Panc1 (cell line): ENCODE results near the gene CDK5RAP2. TPM values are rescaled to one million over a fixed set of nuclear protein-coding genes. Genes with fewer than 3 reads are reported as not detected.

ENCODE experiments used
- ATAC-seq: fragments of 200-7000 bp; cut with Tn5 transposase; 2 replicates; pipeline ENCODE4 v1.9.1; 2020; ENCODE audit warnings: mild to moderate bottlenecking, moderate library complexity
- BruUV-seq: library from RNA; stranded (reverse); fragments of 400-500 nt; replicated peaks from 2 replicates; lab custom pipeline; 2021; lab: Mats Ljungman, UMichigan
- CTCF ChIA-PET: fragments of 300-600 bp; sonication (Branson Sonifier 250); formaldehyde crosslinking; loops from one replicate; lab custom pipeline; 2022; ENCODE audit warnings: antibody characterized with exemption; lab: Charles Lee
- POLR2A ChIA-PET: fragments of 300-600 bp; sonication (Branson Sonifier 250); formaldehyde crosslinking; loops from one replicate; lab custom pipeline; 2022; ENCODE audit warnings: antibody characterized with exemption; lab: Charles Lee
- DNase-seq: peaks from one replicate; pipeline ENCODE4 v3.0.0-alpha.2; 2010; ENCODE audit warnings: low read depth, low spot score
- H3K27ac ChIP-seq: 2 replicates; pipeline ENCODE4 v1.5.1; 2011; ENCODE audit warnings: mild to moderate bottlenecking, low read length, inconsistent platforms
- H3K27me3 ChIP-seq: fragments of 200-500 bp; sonication (Bioruptor generic); 2 replicates; pipeline ENCODE4 v1.6.0; 2014; ENCODE audit warnings: low read length, inconsistent platforms; ENCODE audit not compliant: control insufficient read depth, insufficient read depth
- H3K36me3 ChIP-seq: fragments of 200-500 bp; sonication (Bioruptor generic); 2 replicates; pipeline ENCODE4 v1.5.1; 2014; ENCODE audit warnings: inconsistent platforms, mild to moderate bottlenecking, low read length, moderate library complexity; ENCODE audit not compliant: control insufficient read depth, insufficient read depth
- H3K4me1 ChIP-seq: 2 replicates; pipeline ENCODE4 v1.5.1; 2011; ENCODE audit warnings: inconsistent platforms, mild to moderate bottlenecking, low read length, moderate library complexity; ENCODE audit not compliant: control insufficient read depth, insufficient read depth
- H3K4me3 ChIP-seq, 2 experiments: 2 replicates each; pipeline ENCODE4 v1.5.1; 2011 to 2012; ENCODE audit warnings: low read depth in 2 of 2, low read length in 2 of 2, mild to moderate bottlenecking in 2 of 2, inconsistent platforms in 1 of 2, moderate library complexity in 1 of 2
- H3K9me3 ChIP-seq: fragments of 200-500 bp; sonication (Bioruptor generic); 2 replicates; pipeline ENCODE4 v1.5.1; 2014; ENCODE audit warnings: low read depth, mild to moderate bottlenecking, inconsistent platforms, low read length, moderate library complexity; ENCODE audit not compliant: control insufficient read depth, insufficient read depth
- CTCF ChIP-seq: fragments of 450-650 bp; IDR thresholded peaks from 2 replicates; pipeline ENCODE4 v1.5.1; 2017; ENCODE audit warnings: mild to moderate bottlenecking
- POLR2AphosphoS5 ChIP-seq: IDR thresholded peaks from 2 replicates; pipeline ENCODE4 v1.6.1; 2012; ENCODE audit warnings: mild to moderate bottlenecking, low read depth, low read length, moderate library complexity
- REST ChIP-seq, 2 experiments: IDR thresholded peaks; 2 replicates each; pipeline ENCODE4 v1.6.1; 2011 to 2012; ENCODE audit warnings: low read depth in 2 of 2, control low read depth in 1 of 2, low read length in 1 of 2, mild to moderate bottlenecking in 1 of 2, moderate library complexity in 1 of 2; ENCODE audit not compliant: insufficient read depth in 1 of 2
- SIN3A ChIP-seq: IDR thresholded peaks from 2 replicates; pipeline ENCODE4 v1.6.1; 2012; ENCODE audit warnings: low read depth, mild to moderate bottlenecking, low read length, moderate library complexity, borderline replicate concordance; ENCODE audit not compliant: insufficient read depth
- TCF7L2 ChIP-seq: IDR thresholded peaks from 2 replicates; pipeline ENCODE4 v1.6.1; 2011; ENCODE audit warnings: mild to moderate bottlenecking, low read depth, low read length, inconsistent platforms
- in situ Hi-C: cut with HindIII; loops from 2 replicates; pipeline ENCODE4 v1.10.0; 2016; ENCODE audit warnings: low sequenced_read_pairs, low pct_unique_long_range_greater_than_20kb
- intact Hi-C: fragments of 100-400 bp; cut with micrococcal nuclease; formaldehyde crosslinking; loops from one replicate; pipeline ENCODE4 v1.10.0; 2022; ENCODE audit not compliant: unreplicated experiment
- total RNA-seq: library from RNA; stranded (reverse); gene quantifications from one replicate; pipeline ENCODE4 v1.2.1, GENCODE V29; 2021; ENCODE audit not compliant: unreplicated experiment

CDK5RAP2 gene
- total RNA-seq, 1 experiment from 2014 or later: 47.7 TPM

- ChIA-PET POLR2A (no interaction called here), CTCF (no interaction called here)
- H3K27me3 ChIP-seq: no peaks in the 10 kb centered on the region
- no peak overlapping the region for H3K27ac ChIP-seq
- H3K4me1 ChIP-seq: no peaks in the 10 kb centered on the region
- intact Hi-C loops: no loop called here
- BruUV-seq: no TSS peak
- H3K4me3 ChIP-seq: no peak overlapping the region
- H3K9me3 ChIP-seq: no peaks in the 10 kb centered on the region
- TF ChIP-seq REST (IDR thresholded peaks at IDR 0.05; ENCODE audit: insufficient read depth in 1 of 2, low read depth in 2 of 2, low read length in 1 of 2) (no peak), POLR2AphosphoS5 (no peak), SIN3A (no peak), TCF7L2 (no peak), CTCF (no peak)
- in situ Hi-C loops: no loop called here
- ATAC-seq (no peak), DNase-seq (no peak)
- peaks cover 4% of the 10 kb centered on the region for H3K36me3 ChIP-seq
Observed at GRCh38 chr9:120534266-120534665, 45.7 kb downstream of the CDK5RAP2 start.

- no peaks in the 10 kb centered on the region for H3K4me1 ChIP-seq
- BruUV-seq: no TSS peak
- no peaks in the 10 kb centered on the region for H3K27me3 ChIP-seq
- ChIA-PET CTCF (no interaction called here), POLR2A (interaction anchor here (0.5 kb wide), 1 partner anchor 148 kb away, joined by 4 read pairs; no protein-coding TSS in a partner anchor)
- in situ Hi-C loops: no loop called here
- ATAC-seq (no peak), DNase-seq (no peak)
- TF ChIP-seq CTCF (no peak), TCF7L2 (no peak), SIN3A (no peak), REST (IDR thresholded peaks at IDR 0.05; ENCODE audit: insufficient read depth in 1 of 2, low read depth in 2 of 2, low read length in 1 of 2) (no peak), POLR2AphosphoS5 (no peak)
- no peak overlapping the region for H3K27ac ChIP-seq
- H3K36me3 ChIP-seq: peaks cover 6% of the 10 kb centered on the region
- intact Hi-C loops: no loop called here
- no peak overlapping the region for H3K4me3 ChIP-seq
- H3K9me3 ChIP-seq: no peaks in the 10 kb centered on the region
Observed at GRCh38 chr9:120532891-120533290, 47.1 kb downstream of the CDK5RAP2 start.
